Colonic mucosa (tissue), 4 donors: ENCODE measurements around the gene TESK2. TPM values are rescaled to one million over a fixed set of nuclear protein-coding genes. Genes with fewer than 3 reads are reported as not detected.

Experiments used
- DNase-seq: peaks from one replicate; pipeline ENCODE4 v3.0.0-alpha.2; 2020
- H3K27ac ChIP-seq: fragments of 200-600 bp; one replicate; pipeline ENCODE4 v1.8.0; 2021
- H3K27me3 ChIP-seq: fragments of 200-600 bp; one replicate; pipeline ENCODE4 v1.8.0; 2021
- H3K36me3 ChIP-seq: fragments of 200-600 bp; one replicate; pipeline ENCODE4 v1.8.0; 2021
- H3K4me1 ChIP-seq: fragments of 200-600 bp; one replicate; pipeline ENCODE4 v1.8.0; 2021; ENCODE audit warnings: mild to moderate bottlenecking
- H3K4me3 ChIP-seq: fragments of 200-600 bp; one replicate; pipeline ENCODE4 v1.8.0; 2021
- H3K9ac ChIP-seq, 2 donors: one replicate each; pipeline ENCODE4 v1.7.0; 2013; ENCODE audit warnings: control low read depth in 2 of 2, low read depth in 2 of 2, low read length in 2 of 2
- H3K9me3 ChIP-seq: fragments of 200-600 bp; one replicate; pipeline ENCODE4 v1.8.0; 2021
- intact Hi-C: fragments of 100-400 bp; cut with DNase I; formaldehyde crosslinking; loops from one replicate; pipeline ENCODE4 v1.14.1; 2022
- total RNA-seq, 2 donors: library from RNA; stranded (reverse); fragmentation: NEBNext Ultra II Directional in 1 of 2; extraction: Animal tissue kit (Norgen Biotek cat#: 25700) in 1 of 2; gene quantifications; one replicate each; pipeline ENCODE4 v1.2.1, GENCODE V29; 2021
- TF ChIP-seq, protein P1 (sequence below): fragments of 200-600 bp; IDR thresholded peaks from one replicate; pipeline ENCODE4 v1.8.0; 2022; ENCODE audit warnings: antibody characterized with exemption, mild to moderate bottlenecking
- donor health status: healthy.
- donor health status: DM: no; HTN: no; CAD: no.
- donor health status: DM: no; HTN: no; CAD: no.

The TESK2 gene
- total RNA-seq, 2 donors from 2014 or later: 11.3 to 15.3 TPM

DNA sequence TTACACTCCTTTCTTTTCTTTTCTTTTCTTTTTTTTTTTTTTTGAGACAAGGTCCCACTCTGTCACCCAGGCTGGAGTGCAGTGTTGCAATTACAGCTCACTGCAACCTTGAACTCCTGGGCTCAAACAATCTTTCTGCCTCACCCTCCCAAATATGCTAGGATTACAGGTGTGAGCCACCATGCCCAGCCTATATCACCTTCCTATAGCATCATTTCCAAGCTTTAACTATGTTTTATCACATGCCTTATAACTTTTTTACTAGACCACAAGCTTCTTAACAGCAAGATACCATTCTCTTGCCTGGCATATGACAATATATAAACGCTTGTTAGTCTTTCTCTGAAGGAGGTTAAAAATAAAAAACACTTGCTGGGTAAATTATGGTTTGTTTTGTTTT, 95.4 kb downstream of the TESK2 start:
- Histone ChIP-seq H3K4me3 (no peak overlapping the region), H3K27ac (peak overlapping the region; percentile 56), H3K27me3 (no peaks in the 10 kb centered on the region), H3K9ac (no peak overlapping the region), H3K9me3 (no peaks in the 10 kb centered on the region), H3K36me3 (no peaks in the 10 kb centered on the region), H3K4me1 (peaks cover 4% of the 10 kb centered on the region)
- TF ChIP-seq, protein P1, sequence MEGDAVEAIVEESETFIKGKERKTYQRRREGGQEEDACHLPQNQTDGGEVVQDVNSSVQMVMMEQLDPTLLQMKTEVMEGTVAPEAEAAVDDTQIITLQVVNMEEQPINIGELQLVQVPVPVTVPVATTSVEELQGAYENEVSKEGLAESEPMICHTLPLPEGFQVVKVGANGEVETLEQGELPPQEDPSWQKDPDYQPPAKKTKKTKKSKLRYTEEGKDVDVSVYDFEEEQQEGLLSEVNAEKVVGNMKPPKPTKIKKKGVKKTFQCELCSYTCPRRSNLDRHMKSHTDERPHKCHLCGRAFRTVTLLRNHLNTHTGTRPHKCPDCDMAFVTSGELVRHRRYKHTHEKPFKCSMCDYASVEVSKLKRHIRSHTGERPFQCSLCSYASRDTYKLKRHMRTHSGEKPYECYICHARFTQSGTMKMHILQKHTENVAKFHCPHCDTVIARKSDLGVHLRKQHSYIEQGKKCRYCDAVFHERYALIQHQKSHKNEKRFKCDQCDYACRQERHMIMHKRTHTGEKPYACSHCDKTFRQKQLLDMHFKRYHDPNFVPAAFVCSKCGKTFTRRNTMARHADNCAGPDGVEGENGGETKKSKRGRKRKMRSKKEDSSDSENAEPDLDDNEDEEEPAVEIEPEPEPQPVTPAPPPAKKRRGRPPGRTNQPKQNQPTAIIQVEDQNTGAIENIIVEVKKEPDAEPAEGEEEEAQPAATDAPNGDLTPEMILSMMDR: no peak
- peak; percentile 42 for DNase-seq
- intact Hi-C loops: no loop called here

DNA sequence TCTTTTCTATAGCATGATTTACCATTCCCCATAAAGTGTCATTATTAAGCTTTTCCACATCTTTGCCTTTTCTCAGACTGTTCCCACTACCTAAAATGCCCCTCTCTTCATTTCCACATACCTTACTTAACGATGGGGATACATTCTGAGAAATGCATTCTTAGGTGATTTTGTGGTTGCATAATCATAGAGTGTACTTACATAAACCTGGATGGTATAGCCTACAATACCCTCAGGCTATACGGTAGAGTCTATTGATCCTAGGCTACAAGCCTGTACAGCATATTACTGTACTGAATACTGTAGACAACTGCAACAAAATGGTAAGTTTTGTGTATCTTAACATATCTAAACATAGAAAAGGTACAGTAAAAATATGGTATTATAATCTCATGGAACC, 95.9 kb downstream of the TESK2 start:
- no peak for DNase-seq
- Histone ChIP-seq H3K27ac (peak overlapping the region; percentile 56), H3K9me3 (no peaks in the 10 kb centered on the region), H3K36me3 (no peaks in the 10 kb centered on the region), H3K4me1 (peaks cover 4% of the 10 kb centered on the region), H3K9ac (no peak overlapping the region), H3K4me3 (no peak overlapping the region), H3K27me3 (no peaks in the 10 kb centered on the region)
- TF ChIP-seq, protein P1: no peak
- intact Hi-C loops: no loop called here

DNA sequence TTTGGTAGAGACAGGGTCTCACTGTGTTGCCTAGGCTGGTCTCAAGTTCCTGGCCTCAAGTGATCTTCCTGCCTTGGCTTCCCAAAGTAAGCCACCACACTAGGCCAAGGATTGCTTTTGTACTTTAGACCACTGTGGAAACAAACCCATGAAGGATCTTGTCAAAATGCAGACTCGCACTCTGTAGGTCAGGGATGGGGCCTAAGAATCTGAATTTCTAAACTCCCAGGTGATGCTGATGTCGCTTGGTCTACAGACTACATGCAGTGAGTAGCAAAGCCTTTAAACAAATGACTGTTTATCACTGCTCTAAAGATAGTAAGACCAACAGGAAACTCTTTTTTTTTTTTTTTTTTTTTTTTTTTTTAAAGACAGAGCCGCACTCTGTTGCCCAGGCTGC, 96.6 kb downstream of the TESK2 start:
- Histone ChIP-seq H3K9me3 (no peaks in the 10 kb centered on the region), H3K4me3 (no peak overlapping the region), H3K27ac (peak overlapping the region; percentile 56), H3K9ac (no peak overlapping the region), H3K4me1 (peaks cover 4% of the 10 kb centered on the region), H3K27me3 (no peaks in the 10 kb centered on the region), H3K36me3 (no peaks in the 10 kb centered on the region)
- intact Hi-C loops: no loop called here
- TF ChIP-seq, protein P1: no peak
- no peak for DNase-seq

DNA sequence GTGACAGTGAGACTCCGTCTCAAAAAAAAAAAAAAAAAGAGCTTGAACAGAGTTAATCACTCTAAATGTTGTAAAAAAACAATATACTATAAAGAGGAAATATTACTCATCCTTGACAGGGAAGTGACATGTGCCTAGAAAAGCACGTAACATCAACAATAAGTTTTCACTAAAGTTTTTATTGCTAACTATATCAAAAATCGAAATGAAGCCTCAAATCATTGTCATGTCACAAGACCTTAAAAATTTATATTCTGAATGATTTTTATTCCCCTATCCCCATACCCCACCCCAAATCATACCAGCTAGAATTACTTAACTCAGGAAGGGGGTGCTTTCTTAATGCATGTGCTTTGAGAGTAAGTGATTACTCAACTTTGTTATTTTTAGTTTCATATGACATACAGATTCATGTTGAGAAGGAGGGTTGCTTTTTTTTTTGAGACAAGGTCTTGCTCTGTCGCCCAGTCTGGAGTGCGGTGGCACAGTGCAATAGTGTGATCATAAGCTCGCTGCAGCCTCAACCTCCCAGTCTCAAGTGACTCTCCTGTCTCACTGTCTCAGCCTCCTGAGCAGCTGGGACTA, 97.2 kb downstream of the TESK2 start:
- Histone ChIP-seq H3K27me3 (no peaks in the 10 kb centered on the region), H3K4me3 (no peak overlapping the region), H3K4me1 (peaks cover 4% of the 10 kb centered on the region), H3K9me3 (no peaks in the 10 kb centered on the region), H3K27ac (peak overlapping the region; percentile 55), H3K9ac (no peak overlapping the region), H3K36me3 (no peaks in the 10 kb centered on the region)
- intact Hi-C loops: no loop called here
- DNase-seq: no peak
- TF ChIP-seq, protein P1: no peak

DNA sequence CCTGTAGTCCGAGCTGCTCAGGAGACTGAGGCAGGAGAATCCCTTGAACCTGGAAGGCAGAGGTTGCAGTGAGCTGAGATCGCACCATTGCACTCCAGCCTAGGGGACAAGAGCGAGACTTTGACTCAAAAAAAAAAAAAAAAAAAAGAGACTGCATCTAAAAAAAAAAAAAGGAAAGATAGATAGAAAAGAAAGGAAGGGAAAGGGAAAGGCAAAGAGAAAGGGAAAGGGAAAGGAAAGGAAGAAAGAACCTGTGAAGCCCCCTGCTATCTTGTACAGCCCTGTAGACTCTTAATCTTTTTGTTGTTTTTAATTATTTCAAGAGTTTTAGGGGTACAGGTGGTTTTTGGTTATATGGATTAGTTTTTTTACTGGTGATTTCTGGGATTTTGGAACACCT, 104.7 kb downstream of the TESK2 start:
- no peak for DNase-seq
- intact Hi-C loops: no loop called here

More for the DNA sequence above, 104.7 kb downstream of the TESK2 start:
- Histone ChIP-seq H3K9ac (no peak overlapping the region), H3K4me1 (no peaks in the 10 kb centered on the region), H3K36me3 (no peaks in the 10 kb centered on the region), H3K27ac (no peak overlapping the region), H3K27me3 (no peaks in the 10 kb centered on the region), H3K4me3 (no peak overlapping the region), H3K9me3 (no peaks in the 10 kb centered on the region)
- TF ChIP-seq, protein P1: no peak
